ENCODE data around the gene COL21A1.

COL21A1 gene

GRCh38 chr6:56247654-56248122 is 308 bp upstream of the COL21A1 start:
- ChIA-PET POLR2A (no interaction called here), CTCF (no interaction called here)
- no peak for DNase-seq (ENCODE audit: extremely low spot score)

GRCh38 chr6:56246541-56246880 is 869 bp downstream of the COL21A1 start:
- TF ChIP-seq CTCF (IDR thresholded peaks at IDR 0.05; ENCODE audit: control extremely low read depth, extremely low read depth, low read depth, missing control alignments) = no peak
- ChIA-PET POLR2A (no interaction called here), CTCF (no interaction called here)
- DNase-seq (ENCODE audit: extremely low spot score) = no peak

More at GRCh38 chr6:56247654-56248122, 308 bp upstream of the COL21A1 start:
- TF ChIP-seq CTCF (IDR thresholded peaks at IDR 0.05; ENCODE audit: control extremely low read depth, extremely low read depth, low read depth, missing control alignments) = no peak

GRCh38 chr6:56245903-56246351 is 1.5 kb downstream of the COL21A1 start:
- no peak for DNase-seq (ENCODE audit: extremely low spot score)
- TF ChIP-seq CTCF (IDR thresholded peaks at IDR 0.05; ENCODE audit: control extremely low read depth, extremely low read depth, low read depth, missing control alignments) = no peak
- CTCF ChIA-PET = interaction anchor here (1.4 kb wide), 1 partner anchor 13 kb away, joined by 3 read pairs; no protein-coding TSS in a partner anchor
- POLR2A ChIA-PET = no interaction called here

- ChIA-PET POLR2A (no interaction called here), CTCF (interaction anchor here (1.4 kb wide), 1 partner anchor 15 kb away, joined by 3 read pairs; no protein-coding TSS in a partner anchor)
- TF ChIP-seq CTCF (IDR thresholded peaks at IDR 0.05; ENCODE audit: control extremely low read depth, extremely low read depth, low read depth, missing control alignments) = no peak
- DNase-seq (ENCODE audit: extremely low spot score) = no peak
These were observed 2.7 kb downstream of the COL21A1 start for GRCh38 chr6:56244528-56245253.

GRCh38 chr6:56244089-56244488 is 3.3 kb downstream of the COL21A1 start:
- DNase-seq (ENCODE audit: extremely low spot score) = no peak
- no peak for TF ChIP-seq CTCF (IDR thresholded peaks at IDR 0.05; ENCODE audit: control extremely low read depth, extremely low read depth, low read depth, missing control alignments)
- POLR2A ChIA-PET = no interaction called here
- CTCF ChIA-PET = no interaction called here

GRCh38 chr6:56243518-56244070 is 3.8 kb downstream of the COL21A1 start:
- TF ChIP-seq CTCF (IDR thresholded peaks at IDR 0.05; ENCODE audit: control extremely low read depth, extremely low read depth, low read depth, missing control alignments) = no peak
- POLR2A ChIA-PET = no interaction called here
- CTCF ChIA-PET = no interaction called here
- DNase-seq (ENCODE audit: extremely low spot score) = peak; percentile 14
